ENCODE data around the gene SNTB2. TPM values are rescaled to one million over a fixed set of nuclear protein-coding genes. Genes with fewer than 3 reads are reported as not detected.

Gene SNTB2
- total RNA-seq, 2 donors from 2014 or later, result 34.5 to 34.8 TPM

GRCh38 chr16:69315486-69316311 lies 128.7 kb downstream of the SNTB2 start:
- peaks cover 5% of the 10 kb centered on the region for H3K4me1 ChIP-seq
- DNase-seq, result no peak

GRCh38 chr16:69316595-69317034 lies 129.7 kb downstream of the SNTB2 start:
- no peak overlapping the region for H3K4me3 ChIP-seq
- DNase-seq, result no peak
- intact Hi-C loops (cut with DNase I), result loop anchor here (10.0 kb wide), 1 partner anchor 58 kb away; no protein-coding TSS in a partner anchor

More at GRCh38 chr16:69315486-69316311, 128.7 kb downstream of the SNTB2 start:
- H3K9me3 ChIP-seq, result no peaks in the 10 kb centered on the region
- intact Hi-C loops (cut with DNase I), result loop anchor here (10.0 kb wide), 1 partner anchor 59 kb away; no protein-coding TSS in a partner anchor
- H3K27me3 ChIP-seq, result no peaks in the 10 kb centered on the region
- no peak overlapping the region for H3K27ac ChIP-seq
- no peak for TF ChIP-seq CTCF (IDR thresholded peaks at IDR 0.05)
- no peak overlapping the region for H3K4me3 ChIP-seq
- no peak overlapping the region for H3K9ac ChIP-seq (ENCODE audit: low read depth in 2 of 2, low read length in 2 of 2)
- peaks cover 28% of the 10 kb centered on the region for H3K36me3 ChIP-seq

GRCh38 chr16:69318177-69318910 lies 131.4 kb downstream of the SNTB2 start:
- intact Hi-C loops (cut with DNase I), result loop anchor here (10.0 kb wide), 1 partner anchor 56 kb away; no protein-coding TSS in a partner anchor

More at GRCh38 chr16:69316595-69317034, 129.7 kb downstream of the SNTB2 start:
- H3K9ac ChIP-seq (ENCODE audit: low read depth in 2 of 2, low read length in 2 of 2), result no peak overlapping the region
- no peak overlapping the region for H3K27ac ChIP-seq
- H3K36me3 ChIP-seq, result peaks cover 36% of the 10 kb centered on the region
- TF ChIP-seq CTCF (IDR thresholded peaks at IDR 0.05), result no peak
- no peaks in the 10 kb centered on the region for H3K27me3 ChIP-seq
- H3K4me1 ChIP-seq, result peaks cover 5% of the 10 kb centered on the region
- H3K9me3 ChIP-seq, result no peaks in the 10 kb centered on the region

GRCh38 chr16:69318911-69319289 lies 131.9 kb downstream of the SNTB2 start:
- H3K4me1 ChIP-seq, result peaks cover 1% of the 10 kb centered on the region
- intact Hi-C loops (cut with DNase I), result loop anchor here (10.0 kb wide), 1 partner anchor 56 kb away; no protein-coding TSS in a partner anchor
- no peak overlapping the region for H3K27ac ChIP-seq
- peaks cover 45% of the 10 kb centered on the region for H3K36me3 ChIP-seq
- H3K27me3 ChIP-seq, result no peaks in the 10 kb centered on the region
- no peak for DNase-seq
- H3K9me3 ChIP-seq, result no peaks in the 10 kb centered on the region
- TF ChIP-seq CTCF (IDR thresholded peaks at IDR 0.05), result no peak
- H3K9ac ChIP-seq (ENCODE audit: low read depth in 2 of 2, low read length in 2 of 2), result no peak overlapping the region
- no peak overlapping the region for H3K4me3 ChIP-seq

More at GRCh38 chr16:69318177-69318910, 131.4 kb downstream of the SNTB2 start:
- Histone ChIP-seq H3K9ac (ENCODE audit: low read depth in 2 of 2, low read length in 2 of 2) (no peak overlapping the region), H3K4me1 (no peaks in the 10 kb centered on the region), H3K27me3 (no peaks in the 10 kb centered on the region), H3K4me3 (no peak overlapping the region), H3K27ac (no peak overlapping the region), H3K9me3 (no peaks in the 10 kb centered on the region), H3K36me3 (peaks cover 44% of the 10 kb centered on the region)
- no peak for TF ChIP-seq CTCF (IDR thresholded peaks at IDR 0.05)
- no peak for DNase-seq

- Histone ChIP-seq H3K4me1 (peaks cover 4% of the 10 kb centered on the region), H3K4me3 (no peak overlapping the region), H3K9ac (ENCODE audit: low read depth in 2 of 2, low read length in 2 of 2) (no peak overlapping the region), H3K9me3 (no peaks in the 10 kb centered on the region), H3K36me3 (peaks cover 45% of the 10 kb centered on the region), H3K27ac (no peak overlapping the region), H3K27me3 (no peaks in the 10 kb centered on the region)
- no peak for DNase-seq
- no peak for TF ChIP-seq CTCF (IDR thresholded peaks at IDR 0.05)
- intact Hi-C loops (cut with DNase I), result loop anchor here (10.0 kb wide), 1 partner anchor 55 kb away; no protein-coding TSS in a partner anchor
These were observed 132.4 kb downstream of the SNTB2 start for GRCh38 chr16:69319381-69319780.

All from colonic mucosa (tissue), 4 donors.